HepG2 (cell line): ENCODE data around the gene KLC4. TPM values are rescaled to one million over a fixed set of nuclear protein-coding genes. Genes with fewer than 3 reads are reported as not detected.

ENCODE experiments used
- BORCS8-MEF2B ChIP-seq: sonication (generic); formaldehyde crosslinking; IDR thresholded peaks from 2 replicates; pipeline ENCODE4 v1.8.0; 2022; ENCODE audit warnings: mild to moderate bottlenecking, missing genetic modification reagents
- CENPT ChIP-seq: sonication (generic); formaldehyde crosslinking; IDR thresholded peaks from 2 replicates; pipeline ENCODE4 v1.8.0; 2022; ENCODE audit warnings: low read depth, mild to moderate bottlenecking, moderate library complexity, missing genetic modification reagents
- GABPA ChIP-seq, 2 experiments: IDR thresholded peaks; 2 replicates each; pipeline ENCODE4 v1.6.1; 2011 to 2016; ENCODE audit warnings: low read depth in 2 of 2, low read length in 1 of 2, missing biosample characterization in 1 of 2, missing genetic modification characterization in 1 of 2
- GMEB1 ChIP-seq: sonication (generic); formaldehyde crosslinking; IDR thresholded peaks from 2 replicates; pipeline ENCODE4 v1.5.1; 2020; ENCODE audit warnings: missing genetic modification reagents, mild to moderate bottlenecking, borderline replicate concordance
- KMT2B ChIP-seq: IDR thresholded peaks from 2 replicates; pipeline ENCODE4 v1.6.1; 2016; ENCODE audit warnings: missing genetic modification reagents, missing compliant biosample characterization
- MED8 ChIP-seq: sonication (generic); formaldehyde crosslinking; IDR thresholded peaks from 2 replicates; pipeline ENCODE4 v1.8.1; 2023; ENCODE audit warnings: mild to moderate bottlenecking, missing genetic modification reagents; ENCODE audit not compliant: insufficient replicate concordance
- MEIS2 ChIP-seq: sonication (generic); formaldehyde crosslinking; IDR thresholded peaks from 2 replicates; pipeline ENCODE4 v1.9.0; 2021; ENCODE audit warnings: mild to moderate bottlenecking, missing genetic modification reagents
- NPAS2 ChIP-seq: sonication (generic); formaldehyde crosslinking; IDR thresholded peaks from 2 replicates; pipeline ENCODE4 v1.8.0; 2022; ENCODE audit warnings: mild to moderate bottlenecking, missing genetic modification reagents, borderline replicate concordance
- PHF21A ChIP-seq: sonication (generic); formaldehyde crosslinking; IDR thresholded peaks from 2 replicates; pipeline ENCODE4 v1.5.0; 2020; ENCODE audit warnings: mild to moderate bottlenecking, missing genetic modification reagents
- PHF8 ChIP-seq: sonication (generic); formaldehyde crosslinking; IDR thresholded peaks from 2 replicates; pipeline ENCODE4 v1.5.0; 2020; ENCODE audit warnings: missing genetic modification reagents
- YEATS2 ChIP-seq: sonication (generic); formaldehyde crosslinking; IDR thresholded peaks from 2 replicates; pipeline ENCODE4 v1.4.0; 2020; ENCODE audit warnings: missing genetic modification reagents, borderline replicate concordance
- ZMYM2 ChIP-seq: sonication (generic); formaldehyde crosslinking; IDR thresholded peaks from 2 replicates; pipeline ENCODE4 v1.8.0; 2022; ENCODE audit warnings: mild to moderate bottlenecking, missing genetic modification reagents
- ZNF326 ChIP-seq: sonication (generic); formaldehyde crosslinking; IDR thresholded peaks from 2 replicates; pipeline ENCODE4 v1.4.0; 2020; ENCODE audit warnings: missing genetic modification reagents, borderline replicate concordance
- ZNF510 ChIP-seq: sonication (generic); formaldehyde crosslinking; IDR thresholded peaks from 2 replicates; pipeline ENCODE4 v1.4.0; 2020; ENCODE audit warnings: low read depth, mild to moderate bottlenecking, missing genetic modification reagents
- ZNF580 ChIP-seq: IDR thresholded peaks from 2 replicates; pipeline ENCODE4 v1.6.1; 2016; ENCODE audit warnings: low read depth, borderline replicate concordance
- ZNF605 ChIP-seq: sonication (generic); formaldehyde crosslinking; IDR thresholded peaks from 2 replicates; pipeline ENCODE4 v1.8.0; 2022; ENCODE audit warnings: mild to moderate bottlenecking, missing genetic modification reagents
- ZNF639 ChIP-seq: conservative IDR thresholded peaks from 2 replicates; pipeline ENCODE4 v1.6.1; 2018; ENCODE audit warnings: missing genetic modification reagents
- polyA plus RNA-seq, 8 experiments: library from polyadenylated mRNA; depleted of rRNA in 3 of 8; stranded (reverse) in 7 of 8; unstranded in 1 of 8; fragments of >200 nt; fragmentation: Illumina TruSeq in 4 of 8; extraction: Trizol in 4 of 8; gene quantifications; 2 replicates each; pipeline versions ENCODE4 v1.2.1 to v1.2.3, GENCODE V29; 2011 to 2016; ENCODE audit warnings: low read depth in 4 of 8, missing spikeins in 1 of 8, mixed read lengths in 1 of 8; ENCODE audit not compliant: insufficient read depth in 1 of 8
- total RNA-seq, 5 experiments: library from RNA; depleted of rRNA; stranded (reverse); fragments of >200 nt; fragmentation: Illumina TruSeq; extraction: Trizol; gene quantifications; 2 replicates each; pipeline ENCODE4 v1.2.3, GENCODE V29; 2016; ENCODE audit warnings: low read depth in 1 of 5

KLC4 gene
- total and polyA plus RNA-seq, 2 of the 13 experiments (the other 11 are each of a cell fraction or from before 2014, with no cell fraction given), result 45.4 to 70.4 TPM

GRCh38 chr6:43076464-43077332 lies 17.3 kb downstream of the KLC4 start (continued):
- TF ChIP-seq MED8 (CRISPR knock-in tag) (peak; percentile 19), NPAS2 (CRISPR knock-in tag) (no peak), ZNF510 (peak; percentile 58; the same call in 1 of the 2 replicates), ZNF605 (CRISPR knock-in tag) (peak; percentile 35; the same call in 1 of the 2 replicates), GABPA (IDR thresholded peaks at IDR 0.05; ENCODE audit: low read depth, low read length) (no peak), GABPA (CRISPR knock-in tag; IDR thresholded peaks at IDR 0.05; ENCODE audit: low read depth) (peak; percentile 19; the same call in 1 of the 2 replicates), ZNF326 (CRISPR knock-in tag) (no peak), ZMYM2 (CRISPR knock-in tag) (0 out of 2 replicates have a peak, but pooled peaks have one; percentile 17), KMT2B (CRISPR knock-in tag) (0 out of 2 replicates have a peak, but pooled peaks have one; percentile 28), ZNF580 (CRISPR knock-in tag) (no peak; the same call in 1 of the 2 replicates), GMEB1 (CRISPR knock-in tag) (peak; percentile 18; the same call in 1 of the 2 replicates), PHF21A (CRISPR knock-in tag) (0 out of 2 replicates have a peak, but pooled peaks have one; percentile 8), BORCS8-MEF2B (CRISPR knock-in tag) (peak; percentile 66), CENPT (no peak; the same call in 1 of the 2 replicates), PHF8 (CRISPR knock-in tag) (peak; percentile 74), MEIS2 (CRISPR knock-in tag) (peak; percentile 55), ZNF639 (CRISPR knock-in tag) (no peak; the same call in 1 of the 2 replicates), YEATS2 (CRISPR knock-in tag) (0 out of 2 replicates have a peak, but pooled peaks have one; percentile 42)
